Measurements from ENCODE around the gene SLC17A7. TPM values are rescaled to one million over a fixed set of nuclear protein-coding genes. Genes with fewer than 3 reads are reported as not detected.

Gene SLC17A7
- total and polyA plus RNA-seq, 2 donors from 2014 or later: 0.45 to 1.4 TPM

- Histone ChIP-seq H3K4me1 (ENCODE audit: control insufficient read depth in 2 of 3, insufficient read depth in 2 of 3, low read depth in 1 of 3, low read length in 3 of 3) (peaks cover 0 to 2% (median 0%) of the 10 kb centered on the region in 3 donors), H3K9me3 (ENCODE audit: control insufficient read depth in 2 of 3, insufficient read depth in 1 of 3, low read length in 3 of 3) (no peaks in the 10 kb centered on the region), H3K27ac (ENCODE audit: low read depth in 2 of 2, low read length in 2 of 2) (peak overlapping the region; percentile 74 to 78), H3K9ac (ENCODE audit: low read length in 3 of 3) (peak overlapping the region in 2 of 3 donors; percentile 27 to 37), H3K27me3 (ENCODE audit: control insufficient read depth, insufficient read depth, low read length) (peaks cover 33% of the 10 kb centered on the region), H3K36me3 (ENCODE audit: control insufficient read depth in 2 of 3, insufficient read depth in 3 of 3, low read length in 3 of 3) (peaks cover 0 to 4% (median 0%) of the 10 kb centered on the region in 3 donors), H3K4me3 (ENCODE audit: low read length in 3 of 3) (peak overlapping the region; percentile 51 to 63 (median 58))
- FAIRE-seq: no peak
- no peak for TF ChIP-seq CTCF (IDR thresholded peaks at IDR 0.05; ENCODE audit: borderline replicate concordance, extremely low read depth, insufficient read depth)
- DNase-seq: peak; percentile 90 to 98 (median 95)
- intact Hi-C loops (cut with DNase I): loop anchor here (10.0 kb wide), 1 partner anchor 48 kb away; no protein-coding TSS in a partner anchor
Measured at GRCh38 chr19:49442771-49443365, 1.5 kb upstream of the SLC17A7 start.

GRCh38 chr19:49442354-49442753 lies 1.0 kb upstream of the SLC17A7 start:
- no peak for TF ChIP-seq CTCF (IDR thresholded peaks at IDR 0.05; ENCODE audit: borderline replicate concordance, extremely low read depth, insufficient read depth)
- intact Hi-C loops (cut with DNase I): loop anchor here (10.0 kb wide), 1 partner anchor 48 kb away; no protein-coding TSS in a partner anchor
- no peak for FAIRE-seq

GRCh38 chr19:49441960-49442350 lies 628 bp upstream of the SLC17A7 start:
- no peak overlapping the region for H3K4me3 ChIP-seq (ENCODE audit: low read length in 3 of 3)
- DNase-seq (no peak), FAIRE-seq (no peak)
- H3K36me3 ChIP-seq (ENCODE audit: control insufficient read depth in 2 of 3, insufficient read depth in 3 of 3, low read length in 3 of 3): peaks cover 0 to 4% (median 0%) of the 10 kb centered on the region in 3 donors
- intact Hi-C loops (cut with DNase I): loop anchor here (10.0 kb wide), 1 partner anchor 47 kb away; no protein-coding TSS in a partner anchor
- no peak for TF ChIP-seq CTCF (IDR thresholded peaks at IDR 0.05; ENCODE audit: borderline replicate concordance, extremely low read depth, insufficient read depth)
- H3K27ac ChIP-seq (ENCODE audit: low read depth in 2 of 2, low read length in 2 of 2): no peak overlapping the region
- H3K27me3 ChIP-seq (ENCODE audit: control insufficient read depth, insufficient read depth, low read length): peaks cover 40% of the 10 kb centered on the region
- no peak overlapping the region for H3K9ac ChIP-seq (ENCODE audit: low read length in 3 of 3)
- no peaks in the 10 kb centered on the region for H3K9me3 ChIP-seq (ENCODE audit: control insufficient read depth in 2 of 3, insufficient read depth in 1 of 3, low read length in 3 of 3)
- H3K4me1 ChIP-seq (ENCODE audit: control insufficient read depth in 2 of 3, insufficient read depth in 2 of 3, low read depth in 1 of 3, low read length in 3 of 3): peaks cover 0 to 2% (median 0%) of the 10 kb centered on the region in 3 donors

More at GRCh38 chr19:49442354-49442753, 1.0 kb upstream of the SLC17A7 start:
- no peak overlapping the region for H3K27ac ChIP-seq (ENCODE audit: low read depth in 2 of 2, low read length in 2 of 2)
- H3K4me3 ChIP-seq (ENCODE audit: low read length in 3 of 3): no peak overlapping the region
- peaks cover 38% of the 10 kb centered on the region for H3K27me3 ChIP-seq (ENCODE audit: control insufficient read depth, insufficient read depth, low read length)
- H3K36me3 ChIP-seq (ENCODE audit: control insufficient read depth in 2 of 3, insufficient read depth in 3 of 3, low read length in 3 of 3): peaks cover 0 to 4% (median 0%) of the 10 kb centered on the region in 3 donors
- no peak overlapping the region for H3K9ac ChIP-seq (ENCODE audit: low read length in 3 of 3)
- H3K4me1 ChIP-seq (ENCODE audit: control insufficient read depth in 2 of 3, insufficient read depth in 2 of 3, low read depth in 1 of 3, low read length in 3 of 3): peaks cover 0 to 2% (median 0%) of the 10 kb centered on the region in 3 donors
- H3K9me3 ChIP-seq (ENCODE audit: control insufficient read depth in 2 of 3, insufficient read depth in 1 of 3, low read length in 3 of 3): no peaks in the 10 kb centered on the region
- DNase-seq: no peak

Data from kidney (tissue), 14 donors.